ENCODE measurements around the gene TRMT1L.

Gene TRMT1L

DNA sequence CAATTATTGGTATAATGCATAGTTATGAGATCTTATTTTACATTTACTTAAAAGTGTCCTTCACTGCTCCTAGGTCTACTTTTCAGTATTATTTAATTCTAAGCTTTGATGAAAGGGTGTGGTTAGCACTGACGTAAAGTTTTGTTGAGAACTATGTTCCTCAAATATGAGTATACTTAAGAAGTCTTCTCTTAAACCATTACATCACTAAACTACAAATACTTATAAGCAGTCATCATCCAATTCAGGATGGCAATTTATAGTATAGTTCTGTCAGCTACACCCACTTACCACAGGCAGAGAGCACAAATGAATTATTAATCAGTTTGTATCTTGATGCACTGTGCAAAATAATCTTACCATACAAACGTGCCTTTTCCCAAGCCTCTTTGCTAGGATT is 27.0 kb downstream of the TRMT1L start:
- DNase-seq (ENCODE audit: low read depth): no peak

DNA sequence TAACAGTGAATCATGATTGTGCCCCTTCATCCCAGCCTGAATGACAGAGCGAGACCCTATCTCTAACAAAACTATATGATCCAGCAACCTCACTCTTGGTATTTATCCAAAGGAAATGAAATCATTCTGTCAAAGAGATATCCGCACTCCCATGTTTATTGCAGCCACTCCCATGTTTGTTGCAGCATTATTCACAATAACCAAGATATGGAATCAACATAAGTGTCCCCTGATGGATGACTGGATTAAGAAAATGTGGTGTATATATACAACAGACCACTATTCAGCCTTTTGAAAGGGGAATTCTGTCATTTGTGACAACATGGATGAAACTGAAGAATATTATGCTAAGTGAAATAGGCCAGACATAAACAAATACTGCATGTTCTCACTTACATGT is 44.4 kb downstream of the TRMT1L start:
- no peak for DNase-seq (ENCODE audit: low read depth)

DNA sequence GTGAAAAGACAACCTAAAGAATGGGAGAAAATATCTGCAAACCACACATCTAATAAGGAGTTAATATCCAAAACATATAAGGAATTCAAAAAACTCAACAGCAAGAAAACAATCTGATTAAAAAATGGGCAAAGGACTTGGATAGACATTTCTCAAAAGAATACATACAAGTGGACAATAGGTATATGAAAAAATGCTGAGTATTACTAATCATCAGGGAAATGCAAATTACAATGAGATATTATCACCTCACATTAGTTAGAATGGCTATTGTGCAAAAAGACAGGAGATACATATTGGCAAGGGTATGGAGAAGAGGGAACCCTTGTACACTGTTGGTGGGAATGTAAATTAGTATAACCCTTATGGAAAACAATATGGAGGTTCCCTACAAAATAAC is 44.9 kb downstream of the TRMT1L start:
- DNase-seq (ENCODE audit: low read depth): no peak

DNA sequence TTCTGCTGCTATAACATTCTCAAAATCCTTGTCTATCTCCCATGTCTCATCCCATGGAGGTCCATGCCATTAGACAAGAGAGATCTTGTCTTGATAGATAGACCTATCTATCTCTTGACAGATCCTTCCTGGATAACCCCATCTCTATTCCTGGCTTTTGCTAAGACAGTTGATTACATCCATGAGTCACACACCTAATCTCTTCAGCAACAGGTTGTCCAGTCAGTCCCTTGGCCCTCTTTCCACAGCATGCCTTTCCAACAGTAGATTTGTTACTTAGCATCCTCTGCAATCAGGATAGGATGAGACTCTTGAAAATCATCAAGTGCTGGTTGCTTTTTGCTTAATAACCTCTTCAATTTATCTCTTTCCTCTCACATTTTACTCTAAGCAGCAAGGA is 46.6 kb downstream of the TRMT1L start:
- DNase-seq (ENCODE audit: low read depth): no peak

DNA sequence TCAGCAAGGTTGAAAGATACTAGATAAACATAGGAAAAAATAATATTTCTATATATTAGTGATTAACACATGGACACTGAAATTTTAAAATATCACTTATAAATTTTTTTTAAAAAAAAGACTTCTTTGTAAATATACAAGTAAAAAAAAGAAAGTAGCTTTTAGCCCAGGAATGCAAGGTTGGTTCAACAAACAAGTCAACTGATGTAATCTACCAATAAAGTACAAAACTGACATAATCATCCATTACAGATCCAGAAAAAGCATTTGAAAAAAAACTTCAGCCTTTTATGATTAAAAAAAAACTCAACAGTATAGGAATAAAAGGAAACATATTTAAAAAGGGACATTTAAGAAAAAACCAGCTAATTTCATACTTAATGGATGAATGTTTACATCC is 48.4 kb downstream of the TRMT1L start:
- no peak for DNase-seq (ENCODE audit: low read depth)

DNA sequence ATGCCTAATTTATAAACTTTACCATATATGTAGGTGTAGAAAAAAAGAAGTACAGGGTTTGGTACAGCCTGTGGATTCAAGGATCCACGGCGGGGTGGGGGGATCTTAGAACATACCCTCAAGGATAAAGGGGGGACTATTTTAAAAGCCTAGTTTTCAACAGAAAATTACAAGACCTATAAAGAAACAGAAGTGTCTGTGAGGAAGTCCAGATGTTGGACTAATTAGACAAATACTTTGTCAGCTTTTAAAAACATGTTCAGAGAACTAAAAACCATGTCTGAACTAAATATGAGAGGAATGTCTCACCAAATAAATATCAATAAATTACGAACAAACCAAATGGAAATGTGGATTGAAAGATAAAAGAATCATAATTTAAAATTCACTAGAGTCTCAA is 51.6 kb downstream of the TRMT1L start:
- no peak for DNase-seq (ENCODE audit: low read depth)

DNA sequence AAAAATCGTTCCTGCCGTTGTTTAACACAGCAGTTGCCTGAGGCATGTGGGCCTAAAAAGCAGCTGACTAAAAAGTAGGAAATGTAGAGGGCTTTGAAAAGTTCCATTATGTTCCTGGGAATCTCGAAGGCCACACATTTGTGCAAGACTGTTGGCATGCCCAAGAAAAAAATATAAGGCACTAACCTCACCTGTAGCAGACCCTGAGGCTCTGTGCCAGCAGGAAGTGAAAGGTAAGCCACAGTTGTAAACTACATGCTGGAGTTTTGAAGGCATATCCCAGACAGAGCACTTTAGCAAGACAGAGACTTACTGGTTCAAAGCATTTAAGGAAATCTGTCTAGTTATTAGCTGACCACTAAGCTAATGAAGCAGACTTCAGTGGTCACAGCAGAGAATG is 52.7 kb downstream of the TRMT1L start:
- DNase-seq (ENCODE audit: low read depth): no peak

DNA sequence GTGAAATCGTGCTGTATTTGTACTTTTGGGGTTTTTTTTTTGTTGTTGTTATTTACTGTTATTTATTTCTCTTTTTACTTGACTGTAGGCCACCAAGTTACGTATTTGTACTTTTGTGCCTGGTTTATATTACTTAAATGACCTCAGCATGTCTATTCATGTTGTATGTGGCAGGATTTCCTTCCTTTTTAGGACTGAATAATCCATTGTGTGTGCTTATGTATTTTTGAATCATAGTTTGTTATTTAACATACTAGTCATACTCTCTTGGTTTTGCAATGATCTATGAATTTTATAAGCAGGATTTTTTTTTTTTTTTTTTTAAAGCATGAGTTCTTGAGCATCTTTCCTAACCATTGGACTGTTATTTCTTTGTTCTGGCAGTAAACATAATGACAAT is 60.2 kb downstream of the TRMT1L start:
- DNase-seq (ENCODE audit: low read depth): no peak

DNA sequence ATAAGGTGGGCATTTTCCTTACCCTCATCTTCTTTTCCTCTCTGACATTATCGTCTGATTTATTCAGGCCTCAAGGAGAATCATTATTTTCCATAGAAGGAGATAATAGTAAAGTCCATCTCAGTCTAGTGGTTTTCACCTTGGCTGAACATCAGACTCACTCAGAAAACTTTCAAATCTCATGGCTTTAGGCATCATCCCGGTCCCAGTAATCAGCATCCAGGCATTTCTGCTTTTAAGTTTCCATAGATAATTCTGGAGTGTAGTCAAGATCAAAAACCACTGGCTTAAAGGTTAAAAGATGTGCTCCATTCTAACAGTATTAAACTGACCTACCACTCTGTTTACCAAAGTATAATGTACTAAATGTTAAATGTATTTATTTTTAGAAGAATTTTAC is 62.0 kb downstream of the TRMT1L start:
- no peak for DNase-seq (ENCODE audit: low read depth)

DNA sequence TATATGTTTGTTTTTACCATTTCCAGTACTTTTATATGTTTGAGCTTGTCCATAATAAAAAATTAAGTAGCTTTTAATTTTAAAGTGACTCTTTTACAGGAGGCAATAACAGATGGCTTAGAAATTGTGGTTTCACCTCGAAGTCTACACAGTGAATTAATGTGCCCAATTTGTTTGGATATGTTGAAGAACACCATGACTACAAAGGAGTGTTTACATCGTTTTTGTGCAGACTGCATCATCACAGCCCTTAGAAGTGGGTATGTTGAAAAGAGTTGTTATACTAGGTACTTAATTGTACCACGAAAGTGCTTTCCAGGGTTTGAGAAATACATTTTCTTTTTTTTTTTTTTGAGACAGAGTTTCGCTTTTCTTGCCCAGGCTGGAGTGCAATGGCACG is 65.3 kb downstream of the TRMT1L start:
- no peak for DNase-seq (ENCODE audit: low read depth)

DNA sequence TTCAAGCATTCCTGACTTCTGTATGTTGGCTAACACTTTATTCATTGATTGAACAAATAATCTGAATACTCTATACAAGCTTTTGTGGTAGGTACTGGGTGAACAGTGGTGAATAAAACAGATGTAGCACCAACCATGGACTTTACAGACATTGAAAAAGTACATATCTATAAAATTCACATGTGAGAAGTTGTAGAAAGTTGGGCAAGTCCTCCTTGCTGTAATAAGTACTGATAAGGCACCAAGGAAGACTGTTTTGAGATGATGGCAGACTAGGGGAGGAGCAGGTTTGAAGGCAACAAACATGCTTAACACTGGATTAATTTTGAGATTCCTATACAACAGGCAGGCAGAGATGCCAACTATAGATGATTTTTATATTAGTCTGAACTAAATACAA is 69.0 kb downstream of the TRMT1L start:
- no peak for DNase-seq (ENCODE audit: low read depth)

DNA sequence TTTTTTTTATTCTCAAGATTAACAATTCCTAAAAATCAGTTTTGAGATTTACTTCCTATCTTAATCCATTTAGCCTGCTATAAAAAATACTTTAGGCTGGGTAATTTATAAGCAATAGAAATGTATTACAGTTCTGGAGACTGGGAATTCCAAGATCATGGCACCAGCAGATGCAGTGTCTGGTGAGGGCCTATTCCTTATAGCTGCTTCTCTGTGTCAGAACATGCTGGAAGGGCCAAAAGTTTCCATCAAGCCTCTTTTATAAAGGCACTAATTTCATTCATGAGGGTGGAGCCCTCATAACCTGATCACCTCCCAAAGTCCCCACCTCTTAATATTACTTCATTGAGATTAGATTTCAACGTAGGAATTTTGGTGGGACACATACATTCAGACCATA is 69.7 kb downstream of the TRMT1L start:
- DNase-seq (ENCODE audit: low read depth): no peak

DNA sequence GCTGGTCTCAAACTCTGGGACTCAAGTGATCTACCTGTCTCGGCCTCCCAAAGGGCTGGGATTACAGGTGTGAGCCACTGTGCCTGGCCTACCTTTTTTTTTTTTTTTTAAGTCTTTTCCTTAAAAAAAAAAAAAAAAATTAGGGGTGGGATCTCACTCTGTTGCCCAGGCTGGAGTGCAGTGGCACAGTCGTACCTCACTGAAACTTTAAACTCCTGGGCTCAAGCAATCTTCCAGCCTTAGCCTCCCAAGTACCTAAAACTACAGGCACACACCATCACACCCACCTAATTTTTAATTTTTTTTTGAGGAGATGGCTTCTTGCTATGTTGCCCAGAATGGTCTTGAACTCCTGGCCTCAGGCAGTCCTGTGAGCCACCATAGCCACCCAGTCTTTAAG is 72.9 kb downstream of the TRMT1L start:
- DNase-seq (ENCODE audit: low read depth): no peak

DNA sequence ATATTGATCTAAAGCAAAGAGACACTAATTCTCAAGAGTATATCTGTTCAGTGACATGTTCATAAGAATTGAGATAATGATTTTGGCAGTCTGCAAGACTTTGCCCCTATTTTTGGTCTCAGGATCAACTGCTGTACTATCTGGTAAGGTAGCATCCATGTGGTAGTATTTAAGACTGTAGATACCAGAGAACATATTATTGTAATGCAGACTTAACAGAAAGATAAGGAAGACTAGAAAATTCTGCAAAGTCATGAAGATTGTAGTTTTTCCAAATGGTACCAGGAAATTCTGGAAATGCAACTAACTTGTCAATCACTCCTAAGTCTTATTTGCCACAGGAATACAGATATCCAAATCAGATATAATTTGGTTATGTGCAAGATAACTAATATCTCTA is 76.3 kb downstream of the TRMT1L start:
- DNase-seq (ENCODE audit: low read depth): no peak

DNA sequence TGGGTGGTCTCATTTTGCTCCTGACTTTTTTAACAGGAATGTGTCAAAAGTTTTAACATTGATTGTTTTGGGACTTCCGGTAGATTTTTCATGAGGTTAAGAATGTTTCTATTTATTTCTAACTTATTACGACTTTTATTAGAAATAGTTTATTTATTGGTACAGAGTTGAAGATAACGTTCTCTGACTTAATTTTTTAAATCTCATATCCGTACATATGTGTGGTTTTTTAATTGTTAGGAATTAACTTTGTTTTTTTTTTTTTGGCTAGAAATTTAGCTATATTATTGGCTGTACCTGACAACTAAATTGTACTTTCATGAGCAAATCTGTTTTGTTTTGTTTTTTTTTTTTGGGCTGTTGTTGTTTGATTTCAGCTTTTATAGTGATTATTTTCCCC is 79.4 kb downstream of the TRMT1L start:
- no peak for DNase-seq (ENCODE audit: low read depth)

DNA sequence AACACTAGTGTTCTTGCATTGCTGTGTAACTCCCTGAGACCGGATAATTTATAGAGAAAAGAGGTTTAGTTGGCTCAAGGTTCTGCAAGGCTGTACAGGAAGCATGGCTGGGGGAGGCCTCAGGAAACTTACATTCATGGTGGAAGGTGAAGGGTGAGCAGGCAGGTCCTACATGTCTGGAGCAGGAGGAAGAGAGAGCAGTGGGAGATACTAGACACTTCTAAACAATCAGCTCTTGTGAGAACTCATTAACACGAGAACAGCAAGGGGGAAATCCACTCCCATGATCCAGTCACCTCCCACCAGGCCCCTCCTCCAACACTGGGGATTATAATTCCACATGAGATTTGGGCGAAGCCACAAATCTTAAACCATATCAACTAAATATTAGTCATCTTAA is 81.3 kb downstream of the TRMT1L start:
- no peak for DNase-seq (ENCODE audit: low read depth)

DNA sequence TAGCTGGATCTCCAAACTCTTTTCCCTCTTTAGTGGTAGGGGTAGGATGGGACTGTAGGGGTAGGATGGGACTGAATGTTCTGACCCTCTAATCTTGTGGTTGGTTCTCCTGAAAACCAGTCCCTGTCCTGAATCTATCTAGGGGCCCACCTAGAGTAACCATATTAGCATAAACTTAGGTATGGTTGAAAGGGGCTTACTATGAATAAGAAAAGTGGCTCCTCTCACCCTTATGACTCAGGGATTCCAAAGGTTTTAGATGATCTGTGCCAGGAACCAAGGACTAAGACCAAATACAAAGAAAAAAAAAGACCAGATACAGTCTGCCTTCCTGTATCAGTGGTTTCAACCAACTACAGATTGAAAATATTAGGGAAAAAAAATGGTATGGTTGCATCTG is 82.4 kb downstream of the TRMT1L start:
- DNase-seq (ENCODE audit: low read depth): no peak

DNA sequence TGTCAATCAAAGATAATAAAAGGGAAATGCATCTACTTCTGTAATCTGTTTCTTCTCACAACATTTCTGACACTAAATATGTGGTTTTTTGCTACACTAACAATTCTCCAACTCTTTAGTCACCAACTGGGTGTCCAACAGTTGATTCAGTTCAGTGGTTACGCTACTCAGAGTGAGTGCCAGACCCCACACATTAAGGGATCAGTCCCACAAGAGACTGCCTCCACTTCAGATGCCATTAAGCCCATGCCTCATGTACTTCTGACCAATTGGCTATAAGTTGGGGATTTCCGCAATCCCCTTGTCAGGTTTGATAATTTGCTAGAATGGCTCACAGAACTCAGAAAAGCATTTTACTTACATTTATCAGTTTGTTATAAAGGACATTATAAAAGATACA is 83.0 kb downstream of the TRMT1L start:
- peak; percentile 6 for DNase-seq (ENCODE audit: low read depth)

DNA sequence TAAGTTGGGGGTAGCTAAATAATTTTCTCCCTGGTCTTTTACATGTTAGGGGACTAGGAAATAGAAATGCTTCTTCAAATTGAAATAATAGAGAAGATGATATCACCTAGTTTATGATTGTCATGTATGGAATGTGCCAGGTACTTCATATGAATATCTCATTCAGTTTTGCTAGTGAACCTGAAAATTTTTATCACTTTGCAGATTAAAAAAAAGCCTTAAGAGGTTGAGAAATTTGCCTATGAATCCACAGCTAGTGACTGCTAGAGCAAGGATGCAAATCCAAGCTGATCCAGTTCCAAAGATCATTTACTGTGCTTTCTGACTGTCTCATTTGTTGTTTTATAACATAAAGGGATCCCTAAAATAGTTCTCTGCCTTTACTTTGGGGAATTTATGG is 86.7 kb downstream of the TRMT1L start:
- DNase-seq (ENCODE audit: low read depth): no peak

DNA sequence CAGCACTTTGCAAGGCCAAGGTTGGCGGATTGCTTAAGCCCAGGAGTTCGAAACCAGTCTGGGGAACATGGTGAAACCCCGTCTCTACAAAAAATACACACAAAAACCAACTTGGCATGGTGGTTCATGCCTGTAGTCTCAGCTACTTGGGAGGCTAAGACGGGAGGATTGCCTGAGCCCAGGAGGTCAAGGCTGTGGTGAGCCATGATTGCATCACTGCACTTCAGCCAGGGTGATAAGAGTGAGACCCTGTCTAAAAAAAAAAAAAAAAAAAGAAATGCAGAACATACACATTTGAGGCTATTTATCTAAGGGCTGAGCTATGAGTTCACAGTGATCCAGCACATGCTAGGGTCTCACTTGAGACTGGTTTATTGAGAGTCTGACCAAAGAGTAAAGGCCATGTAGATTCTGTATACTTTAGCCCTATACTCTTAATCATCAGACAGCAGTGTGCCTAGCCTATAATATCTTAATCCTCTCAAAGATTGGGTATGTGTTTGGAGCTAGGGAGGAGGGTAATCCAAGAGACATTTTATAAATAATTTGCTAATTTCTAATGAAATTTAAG is 87.5 kb downstream of the TRMT1L start:
- no peak for DNase-seq (ENCODE audit: low read depth)

DNA sequence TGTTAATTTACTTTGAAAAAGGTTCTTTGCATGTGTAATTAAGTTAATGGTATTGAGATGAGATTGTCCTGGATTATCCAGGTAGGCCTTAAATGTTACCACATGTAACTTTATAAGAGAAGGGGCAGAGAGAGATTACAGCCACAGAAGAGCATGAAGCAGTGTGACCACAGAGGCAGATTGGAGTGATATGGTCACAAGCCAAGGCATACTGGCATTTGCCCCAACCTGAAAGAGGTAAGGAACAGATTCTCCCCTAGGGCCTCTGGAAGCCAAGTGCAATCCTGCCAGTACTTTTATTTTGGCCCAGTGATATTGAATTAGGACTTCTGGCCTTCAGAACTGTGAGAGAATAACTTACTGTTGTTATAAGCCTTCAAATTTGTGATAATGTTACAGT is 88.4 kb downstream of the TRMT1L start:
- DNase-seq (ENCODE audit: low read depth): no peak
